GM18502 (cell line): ENCODE data around the gene CILP.
"Not testable (repeated sequence)": the region's sequence is repeated elsewhere in the genome, so short reads cannot be mapped to it uniquely, and the experiment has no call there.

Experiments used
- ATAC-seq: cut with Tn5 transposase; IDR thresholded peaks from one replicate; pipeline ENCODE4 v1.9.1; 2021; ENCODE audit warnings: mild to moderate bottlenecking; ENCODE audit not compliant: unreplicated experiment, poor library complexity

CILP gene

DNA sequence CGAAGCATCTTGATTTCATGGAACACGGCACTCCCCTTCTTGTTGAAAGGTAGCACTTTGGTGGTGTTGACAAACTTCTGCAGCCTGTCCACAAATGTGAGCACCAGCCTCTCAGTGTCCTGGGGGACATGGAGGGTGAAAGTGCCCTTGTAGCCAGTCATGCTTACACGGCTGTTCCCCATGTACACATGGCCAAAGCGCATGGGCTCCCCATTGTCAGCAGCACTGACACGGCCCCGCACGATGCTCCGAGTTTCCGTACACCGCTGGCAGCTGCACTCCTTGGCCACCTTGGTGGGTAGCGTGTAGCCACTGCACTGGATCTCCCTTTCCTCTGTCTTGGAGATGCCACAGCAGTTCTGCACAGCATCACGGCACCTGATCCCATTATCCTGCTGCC lies 12.7 kb downstream of the CILP start:
- ATAC-seq, result no peak

DNA sequence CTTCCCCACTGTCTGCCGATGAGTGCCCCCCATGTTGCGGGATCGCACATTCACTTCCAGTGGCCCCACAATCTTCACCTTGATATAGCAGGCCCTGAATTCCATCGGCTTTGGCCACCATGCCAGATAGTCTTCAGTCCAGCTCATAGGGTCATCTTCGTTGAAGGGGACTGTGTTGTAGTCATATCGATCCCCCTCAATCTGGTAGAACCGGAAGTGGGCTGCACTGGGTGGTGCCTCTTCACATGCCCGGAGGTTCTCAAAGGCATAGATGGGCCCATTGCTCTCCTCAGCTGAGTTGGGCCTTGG lies 14.0 kb downstream of the CILP start:
- ATAC-seq, result no peak

DNA sequence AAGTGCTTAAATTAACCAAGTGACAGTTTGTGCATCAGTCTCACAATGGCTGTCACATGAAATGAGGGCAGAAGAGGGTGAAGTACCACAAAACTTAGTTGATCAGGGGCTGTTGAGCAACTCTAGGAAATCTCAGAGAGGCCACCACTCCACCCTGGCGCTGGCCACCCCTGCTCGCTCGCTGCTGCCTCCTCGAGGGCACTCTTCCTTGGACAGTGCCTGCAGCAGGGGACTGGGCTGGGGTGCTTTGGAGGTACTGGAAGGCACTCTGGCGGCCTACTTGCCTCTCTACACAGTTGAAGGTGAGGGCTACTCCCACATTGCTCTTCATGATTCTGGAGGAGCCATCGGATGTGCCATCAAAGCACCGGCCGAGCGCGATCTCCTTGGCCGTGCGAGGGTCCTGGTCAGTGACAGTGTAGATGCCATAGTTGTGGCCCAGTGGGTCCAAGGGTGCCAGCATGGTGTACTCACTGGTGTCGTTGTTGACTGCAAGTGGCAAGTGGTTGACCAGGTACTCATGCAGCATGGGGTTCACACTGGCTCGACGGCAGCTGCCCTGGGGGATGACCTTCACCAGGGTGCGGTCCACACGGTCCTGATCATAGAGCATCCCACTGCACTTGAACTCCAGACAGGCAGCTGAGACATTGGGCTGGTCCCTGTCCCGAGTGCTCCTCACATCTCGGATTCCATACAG lies 14.5 kb downstream of the CILP start:
- no peak for ATAC-seq

GRCh38 chr15:65195548-65195923 lies 15.7 kb downstream of the CILP start:
- ATAC-seq, result no peak

- ATAC-seq, result no peak
Observed at GRCh38 chr15:65194826-65195547, 16.3 kb downstream of the CILP start.

- ATAC-seq, result no peak
Observed at GRCh38 chr15:65192016-65192415, 19.3 kb downstream of the CILP start.

- ATAC-seq, result no peak
Observed at GRCh38 chr15:65189102-65189740, 22.1 kb downstream of the CILP start.

- not testable (repeated sequence) for ATAC-seq
Observed at GRCh38 chr15:65188472-65188871, 22.8 kb downstream of the CILP start.

- ATAC-seq, result peak; percentile 79
Observed at GRCh38 chr15:65184868-65185717, 26.2 kb downstream of the CILP start, which contains the start of gene CLPX. Gene CLPX (minus strand): TSS chr15:65185342. CDS start chr15:65185153, 189 bp downstream.

DNA sequence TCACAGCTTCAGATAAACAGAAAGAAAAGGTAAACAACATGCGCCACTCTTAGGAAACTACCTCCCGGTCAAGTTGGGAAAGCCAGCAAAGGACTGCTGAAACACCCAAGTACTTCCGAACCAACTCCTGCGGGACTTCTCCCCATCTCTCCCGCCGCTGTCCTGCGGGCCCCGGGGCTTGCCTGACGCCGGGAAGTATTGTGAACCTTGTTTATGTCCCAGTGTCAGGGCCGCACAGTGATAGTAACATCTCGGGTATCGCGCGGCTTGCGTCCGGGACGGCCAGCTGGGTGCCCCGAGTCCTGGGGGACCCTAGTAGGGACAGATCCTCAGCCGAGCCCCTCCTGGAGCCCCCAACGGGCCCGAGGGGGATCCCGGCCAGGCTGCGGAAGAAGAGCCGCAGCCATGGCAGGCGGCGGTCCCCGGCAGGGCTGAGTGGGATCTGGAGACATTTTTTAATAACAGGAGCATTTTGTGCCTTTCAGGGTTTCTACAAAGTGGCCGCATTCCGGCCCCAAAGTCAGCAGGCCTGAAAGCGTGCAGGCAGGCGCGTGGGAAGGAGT lies 26.9 kb downstream of the CILP start:
- peak; percentile 23 for ATAC-seq

- no peak for ATAC-seq
Observed at GRCh38 chr15:65183865-65184159, 27.5 kb downstream of the CILP start.

DNA sequence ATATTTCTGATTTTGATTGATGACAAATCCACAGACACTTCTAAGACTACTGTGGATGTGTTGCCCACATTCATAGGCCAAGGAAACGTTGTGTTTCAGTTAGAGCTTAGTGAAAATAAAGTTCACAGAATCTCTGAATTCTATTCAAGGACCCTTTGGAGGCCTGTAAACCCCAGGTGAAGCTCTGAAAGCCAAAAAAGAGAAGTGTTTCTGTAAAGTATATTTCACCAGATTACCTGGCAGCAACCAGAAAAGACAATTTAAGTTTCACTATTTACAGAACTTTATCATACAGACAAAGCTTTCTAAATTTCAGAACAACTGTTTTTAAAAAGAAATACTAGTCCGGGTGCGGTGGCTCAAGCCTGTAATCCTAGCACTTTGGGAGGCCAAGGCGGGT lies 28.7 kb downstream of the CILP start:
- no peak for ATAC-seq

- not testable (repeated sequence) for ATAC-seq
Observed at GRCh38 chr15:65181582-65182353, 29.5 kb downstream of the CILP start.

DNA sequence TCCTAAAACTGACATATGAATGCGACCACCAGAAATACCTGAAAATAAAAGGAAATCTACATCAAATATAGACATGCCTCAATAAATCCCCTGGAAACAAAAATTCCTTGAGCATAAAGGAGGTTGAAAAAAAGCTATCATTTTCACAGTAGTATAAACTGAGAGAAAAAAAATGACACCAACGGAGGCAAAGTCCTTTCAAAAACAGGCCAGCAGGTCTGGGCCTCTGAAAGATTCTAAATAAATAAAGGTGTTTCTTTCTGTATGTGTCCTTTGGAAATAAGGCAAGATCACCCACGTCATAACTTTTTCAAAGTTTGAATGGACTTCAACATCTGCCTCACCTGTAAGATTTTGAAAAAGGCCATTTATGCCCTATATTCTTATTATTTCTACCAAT lies 31.1 kb downstream of the CILP start:
- ATAC-seq, result no peak

DNA sequence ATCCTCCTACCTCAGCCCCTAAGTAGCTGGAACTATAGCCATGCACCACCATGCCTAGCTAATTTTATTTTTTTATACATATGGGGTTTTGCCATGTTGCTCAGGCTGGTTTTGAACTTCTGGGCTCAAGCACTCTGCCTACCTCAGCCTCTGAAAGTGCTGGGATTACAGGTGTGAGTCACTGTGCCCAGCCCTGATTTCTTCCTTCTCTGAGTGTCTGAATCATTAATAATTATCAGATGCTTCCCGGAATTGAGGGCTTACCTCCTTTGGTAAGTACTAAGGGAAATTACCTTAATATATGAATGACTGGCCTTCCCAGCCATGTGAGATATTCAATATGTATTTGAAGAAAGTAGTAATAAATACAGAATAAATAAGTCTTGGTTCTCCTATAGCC lies 33.4 kb downstream of the CILP start:
- ATAC-seq, result no peak

DNA sequence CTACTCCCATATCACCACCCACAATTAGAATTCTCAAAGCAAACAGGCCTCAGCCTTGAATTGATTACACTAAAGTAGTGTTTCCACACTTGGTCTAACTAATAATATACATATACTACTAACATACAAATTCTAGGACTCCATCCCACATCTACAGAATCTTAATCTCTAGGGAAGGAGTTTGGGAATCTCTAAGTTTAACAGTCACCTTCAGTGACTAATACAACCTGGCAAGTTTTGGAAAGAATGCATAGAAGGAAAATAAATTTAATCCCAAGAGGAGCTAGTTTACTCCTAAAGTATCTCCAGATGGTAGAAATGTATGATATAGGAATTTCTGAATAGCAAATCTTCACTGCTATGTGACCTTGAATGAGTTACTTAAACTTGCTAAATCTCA lies 35.2 kb downstream of the CILP start:
- no peak for ATAC-seq

GRCh38 chr15:65175511-65175910 lies 35.8 kb downstream of the CILP start:
- no peak for ATAC-seq

DNA sequence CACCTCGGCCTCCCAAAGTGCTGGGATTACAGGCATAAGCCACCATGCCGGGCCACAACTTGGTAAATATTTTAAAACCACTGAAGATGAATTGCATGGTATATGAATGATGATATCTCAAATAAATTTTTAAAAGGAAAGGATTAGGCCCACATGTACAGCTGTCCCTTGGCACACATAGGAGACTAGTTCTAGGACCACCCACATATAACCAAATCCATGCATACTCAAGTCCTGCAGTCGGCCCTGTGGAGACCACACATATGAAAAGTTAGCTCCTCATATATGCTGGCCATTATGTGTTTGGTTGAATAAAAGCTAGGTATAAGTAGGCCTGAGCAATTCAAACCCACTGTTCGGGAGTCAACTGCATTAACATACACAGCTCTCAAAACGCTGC lies 36.8 kb downstream of the CILP start:
- ATAC-seq, result no peak

GRCh38 chr15:65172531-65172930 lies 38.7 kb downstream of the CILP start:
- ATAC-seq, result no peak

- ATAC-seq, result no peak
Observed at GRCh38 chr15:65171428-65171827, 39.8 kb downstream of the CILP start.
